ENCODE data around the gene TEAD1.

The TEAD1 gene

DNA sequence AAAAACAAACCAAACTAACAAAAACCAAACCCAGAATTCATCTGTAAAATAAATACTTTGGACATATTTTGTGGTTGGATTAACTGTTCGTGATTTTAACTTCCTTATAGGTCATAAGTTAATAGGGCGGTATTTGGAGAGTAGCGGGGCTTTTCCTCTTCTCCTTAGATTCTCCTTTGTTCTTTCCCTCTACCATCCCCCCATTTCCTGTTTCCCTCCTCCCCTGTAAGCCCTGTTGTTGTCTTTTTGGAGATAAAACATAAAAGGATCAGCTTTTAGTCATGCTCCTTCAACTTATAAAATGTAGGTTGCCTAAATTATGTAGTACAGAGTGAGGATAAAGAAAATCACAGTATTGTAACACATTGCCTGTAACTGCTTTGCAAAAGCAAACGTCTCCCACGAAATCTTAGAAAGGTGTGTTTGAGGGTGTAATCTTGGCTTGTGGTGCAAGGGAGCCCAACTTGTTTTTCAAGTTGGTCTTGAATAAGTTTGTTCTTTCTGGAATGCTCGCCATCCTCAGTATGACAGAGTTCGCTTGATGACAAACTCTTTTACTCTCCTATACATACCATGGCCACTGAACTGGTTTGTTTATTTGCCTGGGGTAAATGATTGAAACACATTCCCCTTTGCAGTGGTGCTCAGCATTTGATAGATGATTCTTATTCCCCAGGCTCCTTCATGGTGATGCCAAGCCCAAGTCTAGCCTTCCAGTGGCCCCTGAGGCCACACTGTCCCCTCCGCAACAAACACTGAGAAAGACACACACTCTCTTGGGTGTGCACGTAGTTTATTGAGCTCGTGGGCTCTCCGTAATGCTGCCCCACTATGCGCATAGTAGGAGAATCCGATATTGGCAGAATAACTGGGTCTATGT lies 49.4 kb downstream of the TEAD1 start:
- ChIA-PET POLR2A (ENCODE audit: low non-redundant PET) (no interaction called here), CTCF (interaction anchor here (0.6 to 0.7 kb wide), 2 partner anchors 170 to 592 kb away, joined by 3 read pairs; no protein-coding TSS in a partner anchor)
- H3K27ac ChIP-seq, result peak overlapping the region; percentile 94
- TF ChIP-seq, protein P1, sequence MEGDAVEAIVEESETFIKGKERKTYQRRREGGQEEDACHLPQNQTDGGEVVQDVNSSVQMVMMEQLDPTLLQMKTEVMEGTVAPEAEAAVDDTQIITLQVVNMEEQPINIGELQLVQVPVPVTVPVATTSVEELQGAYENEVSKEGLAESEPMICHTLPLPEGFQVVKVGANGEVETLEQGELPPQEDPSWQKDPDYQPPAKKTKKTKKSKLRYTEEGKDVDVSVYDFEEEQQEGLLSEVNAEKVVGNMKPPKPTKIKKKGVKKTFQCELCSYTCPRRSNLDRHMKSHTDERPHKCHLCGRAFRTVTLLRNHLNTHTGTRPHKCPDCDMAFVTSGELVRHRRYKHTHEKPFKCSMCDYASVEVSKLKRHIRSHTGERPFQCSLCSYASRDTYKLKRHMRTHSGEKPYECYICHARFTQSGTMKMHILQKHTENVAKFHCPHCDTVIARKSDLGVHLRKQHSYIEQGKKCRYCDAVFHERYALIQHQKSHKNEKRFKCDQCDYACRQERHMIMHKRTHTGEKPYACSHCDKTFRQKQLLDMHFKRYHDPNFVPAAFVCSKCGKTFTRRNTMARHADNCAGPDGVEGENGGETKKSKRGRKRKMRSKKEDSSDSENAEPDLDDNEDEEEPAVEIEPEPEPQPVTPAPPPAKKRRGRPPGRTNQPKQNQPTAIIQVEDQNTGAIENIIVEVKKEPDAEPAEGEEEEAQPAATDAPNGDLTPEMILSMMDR (conservative IDR thresholded peaks at IDR 0.05; ENCODE audit: low read depth), result no peak
- peak; percentile 87 for DNase-seq (ENCODE audit: low spot score)

DNA sequence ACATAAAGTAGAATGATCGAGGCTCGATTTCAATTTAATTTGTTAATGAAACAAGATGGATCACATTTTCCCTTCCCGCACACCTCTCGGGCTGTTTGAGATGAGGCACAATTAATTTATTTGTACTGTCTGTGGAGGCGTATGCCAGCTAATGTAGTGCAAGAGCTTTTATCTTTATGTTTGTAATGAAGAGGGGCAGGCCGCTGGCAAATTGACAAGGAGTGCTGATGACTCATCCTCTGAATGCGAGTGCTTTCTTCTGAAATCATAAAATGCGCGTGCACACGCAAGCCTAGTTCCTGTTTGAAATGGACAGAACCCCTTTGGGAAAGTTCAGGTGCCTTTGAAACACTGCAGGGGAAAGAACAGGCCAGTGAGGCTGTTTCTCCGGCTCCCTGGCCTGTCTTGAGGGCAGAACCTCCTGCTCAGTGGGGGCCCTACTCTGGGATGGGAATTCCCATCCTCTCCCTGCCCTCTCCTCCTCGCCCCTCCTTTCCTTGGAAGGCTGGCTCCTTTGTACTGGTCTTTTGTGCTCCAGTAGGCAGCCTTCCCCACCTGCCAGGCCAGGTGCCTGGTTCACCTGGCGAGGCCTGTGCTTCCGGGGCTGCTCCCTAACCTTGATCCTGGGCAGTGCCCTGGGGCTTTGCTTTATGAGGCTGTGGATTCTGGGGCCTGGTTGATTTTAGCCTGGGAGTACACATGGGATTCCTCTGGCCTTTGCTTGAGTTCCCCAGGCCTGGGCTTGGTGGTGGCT lies 50.3 kb downstream of the TEAD1 start:
- POLR2A ChIA-PET (ENCODE audit: low non-redundant PET), result no interaction called here
- TF ChIP-seq, protein P1 (conservative IDR thresholded peaks at IDR 0.05; ENCODE audit: low read depth), result no peak
- H3K27ac ChIP-seq, result peak overlapping the region; percentile 94
- CTCF ChIA-PET, result interaction anchor here (0.6 to 0.7 kb wide), 2 partner anchors 169 to 592 kb away, joined by 3 read pairs; no protein-coding TSS in a partner anchor
- peak; percentile 89 for DNase-seq (ENCODE audit: low spot score)

DNA sequence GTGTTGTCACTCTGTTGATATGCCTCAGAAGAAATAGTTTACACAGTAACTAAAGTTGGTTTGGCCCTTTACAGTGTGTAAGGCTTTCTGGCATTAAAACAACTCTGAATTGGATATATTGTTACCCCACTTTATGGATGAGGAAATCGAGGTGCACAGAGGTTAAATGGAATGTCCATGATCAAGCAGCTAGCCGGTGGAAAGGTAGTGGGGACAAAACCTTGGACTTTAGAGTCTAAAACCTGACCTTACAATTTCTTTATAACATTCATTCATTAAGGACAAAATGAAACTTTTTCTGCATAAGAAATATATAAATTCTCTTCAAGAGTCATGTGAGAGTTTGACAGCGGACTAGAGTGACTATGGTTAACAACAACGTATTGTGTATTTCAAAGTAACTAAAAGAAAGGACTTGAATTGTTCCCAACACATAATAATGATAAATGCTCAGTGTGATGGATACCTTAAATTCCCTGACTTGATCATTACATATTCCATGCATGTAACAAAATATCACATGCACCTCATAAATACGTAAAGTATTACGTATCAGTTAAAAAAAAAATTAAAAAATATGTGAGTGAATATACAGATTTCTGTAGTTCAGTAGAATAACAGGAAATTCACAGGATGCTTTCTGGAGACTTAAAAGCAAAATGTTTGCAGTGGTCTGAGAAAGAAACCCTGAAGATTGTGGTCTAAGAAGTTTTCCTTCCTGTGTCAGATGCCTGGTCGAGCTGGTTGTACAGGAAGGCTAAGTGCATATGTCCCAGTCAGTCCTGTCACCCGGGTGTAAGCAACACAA lies 51.0 kb downstream of the TEAD1 start:
- POLR2A ChIA-PET (ENCODE audit: low non-redundant PET), result no interaction called here
- no peak for DNase-seq (ENCODE audit: low spot score)
- TF ChIP-seq, protein P1 (conservative IDR thresholded peaks at IDR 0.05; ENCODE audit: low read depth), result no peak
- peak overlapping the region; percentile 94 for H3K27ac ChIP-seq
- CTCF ChIA-PET, result interaction anchor here (1.7 kb wide), 1 partner anchor 163 kb away, joined by 3 read pairs; no protein-coding TSS in a partner anchor

DNA sequence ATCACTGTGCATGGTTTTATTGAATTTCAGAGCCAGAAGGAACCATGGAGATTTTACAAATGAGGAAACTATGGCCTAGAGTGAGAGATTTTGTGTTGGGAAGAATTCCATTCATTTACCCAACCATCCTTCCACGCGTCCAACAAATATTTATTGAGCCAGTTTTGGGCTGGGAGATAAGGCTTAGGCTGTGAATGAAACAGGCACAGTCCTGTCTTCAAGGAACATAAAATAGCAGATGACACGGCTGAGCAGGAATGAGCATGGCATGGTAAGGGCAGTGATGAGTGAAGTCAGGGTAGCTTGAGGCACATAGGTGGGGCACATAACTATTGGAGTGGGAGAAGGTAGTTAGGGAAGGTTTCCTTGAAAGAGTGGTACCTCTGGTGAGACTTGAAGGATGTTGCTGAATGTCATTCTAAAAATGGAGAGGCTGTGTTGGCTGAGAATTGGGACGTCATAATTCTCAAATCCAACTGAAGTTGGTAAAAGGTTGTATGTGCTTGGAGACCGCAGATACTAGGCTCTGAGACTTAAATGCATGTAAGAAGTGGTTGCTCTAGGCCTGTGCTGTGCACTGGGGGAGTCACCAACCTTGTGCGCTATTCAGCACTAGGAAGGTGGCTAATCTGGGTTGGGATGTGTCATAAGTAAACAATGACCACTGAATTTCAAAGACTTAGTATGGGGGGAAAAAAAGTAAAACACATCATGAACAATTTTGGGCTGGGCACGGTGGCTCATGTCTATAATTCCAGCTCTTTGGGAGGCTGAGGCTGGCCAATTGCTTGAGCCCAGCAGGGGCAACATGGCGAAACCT lies 51.9 kb downstream of the TEAD1 start:
- peak overlapping the region; percentile 18; the same call in 1 of the 2 replicates for H3K27ac ChIP-seq
- TF ChIP-seq, protein P1 (conservative IDR thresholded peaks at IDR 0.05; ENCODE audit: low read depth), result no peak
- POLR2A ChIA-PET (ENCODE audit: low non-redundant PET), result no interaction called here
- CTCF ChIA-PET, result interaction anchor here (1.7 kb wide), 1 partner anchor 163 kb away, joined by 3 read pairs; no protein-coding TSS in a partner anchor
- no peak for DNase-seq (ENCODE audit: low spot score)

DNA sequence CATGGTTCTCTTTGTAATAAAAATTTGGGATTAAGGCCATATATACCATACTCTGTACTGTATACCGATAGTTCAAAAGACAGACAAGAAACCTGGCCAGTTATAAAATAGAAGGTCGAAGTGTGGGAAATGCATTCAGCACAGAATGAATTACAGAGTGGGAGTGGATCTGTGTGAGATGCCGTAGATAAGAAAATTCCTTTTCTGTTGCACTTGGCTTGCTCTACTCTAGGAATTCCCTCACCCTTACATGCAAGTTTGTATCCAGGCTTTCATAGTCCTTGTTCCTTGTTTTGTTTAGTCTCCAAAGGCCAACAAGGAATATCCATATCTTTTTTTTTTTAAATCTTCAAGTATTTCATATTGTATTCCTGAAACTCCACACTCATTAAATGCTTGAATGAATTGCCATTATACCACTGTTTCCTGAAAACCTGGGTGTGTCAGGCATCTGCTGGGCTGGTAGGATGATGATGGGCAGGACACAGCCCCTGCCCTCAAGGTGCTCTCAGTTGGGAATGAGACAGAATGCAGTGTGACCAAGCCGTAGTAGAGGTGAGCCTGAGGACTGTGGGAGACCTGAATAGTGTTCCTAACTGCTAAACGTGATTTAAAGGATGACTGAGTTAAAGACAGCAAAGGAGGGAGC lies 53.5 kb downstream of the TEAD1 start:
- no peak for DNase-seq (ENCODE audit: low spot score)
- ChIA-PET CTCF (no interaction called here), POLR2A (ENCODE audit: low non-redundant PET) (no interaction called here)
- TF ChIP-seq, protein P1 (conservative IDR thresholded peaks at IDR 0.05; ENCODE audit: low read depth), result no peak
- H3K27ac ChIP-seq, result no peak overlapping the region

Data from RWPE1 (cell line).